Neuronal stem cell (in vitro differentiated cells): ENCODE data around the gene PSME3.

Source experiments
- DNase-seq: peaks from one replicate; pipeline ENCODE4 v3.0.0-alpha.2; 2013; ENCODE audit warnings: low spot score
- H2AFZ ChIP-seq: one replicate; pipeline ENCODE4 v1.6.1; 2013; ENCODE audit warnings: mild to moderate bottlenecking, low read length, inconsistent platforms
- H2AK5ac ChIP-seq: 2 replicates; pipeline ENCODE4 v1.6.1; 2013; ENCODE audit warnings: low read depth, mild to moderate bottlenecking, inconsistent platforms, low read length, moderate library complexity, mixed read lengths
- H2BK120ac ChIP-seq: 2 replicates; pipeline ENCODE4 v1.6.1; 2013; ENCODE audit warnings: low read depth, mild to moderate bottlenecking, inconsistent platforms, low read length, moderate library complexity, mixed read lengths
- H2BK12ac ChIP-seq: one replicate; pipeline ENCODE4 v1.6.1; 2013; ENCODE audit warnings: low read length, inconsistent platforms
- H2BK15ac ChIP-seq: 2 replicates; pipeline ENCODE4 v1.6.1; 2013; ENCODE audit warnings: mild to moderate bottlenecking, low read length, inconsistent platforms, mixed read lengths
- H2BK5ac ChIP-seq: one replicate; pipeline ENCODE4 v1.6.1; 2013; ENCODE audit warnings: inconsistent platforms, mild to moderate bottlenecking, low read length, moderate library complexity
- H3K14ac ChIP-seq: one replicate; pipeline ENCODE4 v1.6.1; 2013; ENCODE audit warnings: low read length, inconsistent platforms
- H3K18ac ChIP-seq: 2 replicates; pipeline ENCODE4 v1.6.1; 2013; ENCODE audit warnings: low read length, inconsistent platforms
- H3K23ac ChIP-seq: 2 replicates; pipeline ENCODE4 v1.6.1; 2013; ENCODE audit warnings: low read depth, mild to moderate bottlenecking, mixed read lengths, low read length, inconsistent platforms; ENCODE audit not compliant: poor library complexity
- H3K27ac ChIP-seq: replicated peaks from 3 replicates; pipeline ENCODE4 v1.5.1; 2013; ENCODE audit warnings: low read length, inconsistent platforms
- H3K27me3 ChIP-seq, 3 experiments: 2 replicates each; pipeline ENCODE4 v1.6.1; 2013; ENCODE audit warnings: low read length in 3 of 3, mild to moderate bottlenecking in 2 of 3, inconsistent platforms in 1 of 3, low read depth in 1 of 3, mixed read lengths in 1 of 3, moderate library complexity in 1 of 3; ENCODE audit not compliant: control insufficient read depth in 3 of 3, insufficient read depth in 3 of 3
- H3K36me3 ChIP-seq, 2 donors: replicated peaks in 1 of 2; 2 replicates each; pipeline ENCODE4 v1.6.1; 2013; ENCODE audit warnings: low read length in 2 of 2; ENCODE audit not compliant: control insufficient read depth in 2 of 2, insufficient read depth in 2 of 2
- H3K4ac ChIP-seq: 2 replicates; pipeline ENCODE4 v1.6.1; 2013; ENCODE audit warnings: inconsistent platforms, mild to moderate bottlenecking, low read length, moderate library complexity
- H3K4me1 ChIP-seq, 2 donors: 1 replicate in 1 of 2; 2 replicates in 1 of 2; pipeline ENCODE4 v1.6.1; 2013; ENCODE audit warnings: low read length in 2 of 2, low read depth in 1 of 2; ENCODE audit not compliant: control insufficient read depth in 2 of 2, insufficient read depth in 1 of 2
- H3K4me2 ChIP-seq: one replicate; pipeline ENCODE4 v1.6.1; 2013; ENCODE audit warnings: mild to moderate bottlenecking, low read length, inconsistent platforms; ENCODE audit not compliant: insufficient read depth, poor library complexity, severe bottlenecking
- H3K4me3 ChIP-seq, 2 donors: 2 replicates each; pipeline ENCODE4 v1.5.1; 2013; ENCODE audit warnings: low read length in 2 of 2, mild to moderate bottlenecking in 2 of 2, inconsistent platforms in 1 of 2, moderate library complexity in 1 of 2
- H3K79me1 ChIP-seq: one replicate; pipeline ENCODE4 v1.6.1; 2013; ENCODE audit warnings: low read depth, mild to moderate bottlenecking, inconsistent platforms, low read length, moderate library complexity
- H3K9ac ChIP-seq: one replicate; pipeline ENCODE4 v1.6.1; 2013; ENCODE audit warnings: mild to moderate bottlenecking, low read depth, low read length, inconsistent platforms; ENCODE audit not compliant: poor library complexity
- H3K9me3 ChIP-seq, 2 donors: replicated peaks in 1 of 2; 2 replicates each; pipeline versions ENCODE3 to v1.6.1; 2013; ENCODE audit warnings: low read length in 2 of 2, mild to moderate bottlenecking in 2 of 2, inconsistent platforms in 1 of 2, low read depth in 1 of 2, mixed read lengths in 1 of 2, moderate library complexity in 1 of 2; ENCODE audit not compliant: control insufficient read depth in 2 of 2, insufficient read depth in 1 of 2
- H4K8ac ChIP-seq: one replicate; pipeline ENCODE4 v1.6.1; 2013; ENCODE audit warnings: low read depth, mild to moderate bottlenecking, inconsistent platforms, low read length, moderate library complexity
- H4K91ac ChIP-seq: one replicate; pipeline ENCODE4 v1.6.1; 2013; ENCODE audit warnings: low read length, low read depth, mild to moderate bottlenecking, inconsistent platforms; ENCODE audit not compliant: poor library complexity
- WGBS, 2 donors: extraction: QIAGEN DNeasy Blood & Tissue Kit; methylation state at CpG; one replicate each; pipeline ENCODE4 v1.1.7; 2013; ENCODE audit warnings: missing lambda C conversion rate in 2 of 2, mixed read lengths in 1 of 2; ENCODE audit not compliant: insufficient read length in 2 of 2, insufficient replicate concordance in 1 of 2; ENCODE audit errors: extremely low coverage in 2 of 2; 5-methylcytosine and 5-hydroxymethylcytosine counted together

PSME3 gene

GRCh38 chr17:42844761-42845555, 11.8 kb downstream of the PSME3 start:
- H3K79me1 ChIP-seq = no peaks in the 10 kb centered on the region
- H3K9ac ChIP-seq = no peak overlapping the region
- DNase-seq = no peak
- H2BK120ac ChIP-seq = no peak overlapping the region
- no peak overlapping the region for H3K27ac ChIP-seq
- no peak overlapping the region for H4K91ac ChIP-seq
- no peak overlapping the region for H2BK5ac ChIP-seq
- H2AFZ ChIP-seq = no peak overlapping the region
- H3K18ac ChIP-seq = no peak overlapping the region
- no peak overlapping the region for H2AK5ac ChIP-seq
- H3K4ac ChIP-seq = no peak overlapping the region
- WGBS, 2 donors = no CpG with 5 or more reads among the region's 24 CpGs
- no peaks in the 10 kb centered on the region for H3K4me1 ChIP-seq
- no peak overlapping the region for H2BK12ac ChIP-seq
- no peak overlapping the region for H4K8ac ChIP-seq
- H3K36me3 ChIP-seq = peaks cover 31 to 60% of the 10 kb centered on the region in 2 donors
- no peak overlapping the region for H3K23ac ChIP-seq
- H3K9me3 ChIP-seq = no peaks in the 10 kb centered on the region
- H3K4me2 ChIP-seq = no peak overlapping the region
- no peaks in the 10 kb centered on the region for H3K27me3 ChIP-seq
- no peak overlapping the region for H2BK15ac ChIP-seq
- no peak overlapping the region for H3K4me3 ChIP-seq
- no peak overlapping the region for H3K14ac ChIP-seq

GRCh38 chr17:42845556-42845917, 12.3 kb downstream of the PSME3 start:
- H3K79me1 ChIP-seq = no peaks in the 10 kb centered on the region
- H3K9me3 ChIP-seq = no peaks in the 10 kb centered on the region
- peaks cover 31 to 57% of the 10 kb centered on the region in 2 donors for H3K36me3 ChIP-seq
- H3K4me1 ChIP-seq = no peaks in the 10 kb centered on the region
- H2BK12ac ChIP-seq = no peak overlapping the region
- H3K18ac ChIP-seq = no peak overlapping the region
- H4K91ac ChIP-seq = no peak overlapping the region
- no peak overlapping the region for H3K14ac ChIP-seq
- no peak overlapping the region for H3K4me2 ChIP-seq
- no peak overlapping the region for H3K9ac ChIP-seq
- no peak overlapping the region for H3K4ac ChIP-seq
- no peak overlapping the region for H4K8ac ChIP-seq
- no peak overlapping the region for H3K27ac ChIP-seq
- no peak overlapping the region for H2AK5ac ChIP-seq
- no peak overlapping the region for H2AFZ ChIP-seq
- no peak overlapping the region for H2BK15ac ChIP-seq
- H3K23ac ChIP-seq = no peak overlapping the region
- WGBS, 2 donors = no CpG with 5 or more reads among the region's 12 CpGs
- H2BK5ac ChIP-seq = peak overlapping the region; percentile 21
- DNase-seq = no peak
- H2BK120ac ChIP-seq = no peak overlapping the region
- H3K4me3 ChIP-seq = no peak overlapping the region
- no peaks in the 10 kb centered on the region for H3K27me3 ChIP-seq

GRCh38 chr17:42845918-42846593, 12.9 kb downstream of the PSME3 start:
- Histone ChIP-seq H2AK5ac (no peak overlapping the region), H2AFZ (no peak overlapping the region), H4K91ac (no peak overlapping the region), H3K18ac (no peak overlapping the region), H3K4me2 (no peak overlapping the region), H3K27ac (no peak overlapping the region), H3K9me3 (no peaks in the 10 kb centered on the region), H3K79me1 (no peaks in the 10 kb centered on the region), H3K14ac (no peak overlapping the region), H2BK12ac (no peak overlapping the region), H3K4me3 (no peak overlapping the region), H3K23ac (no peak overlapping the region), H2BK15ac (no peak overlapping the region), H3K9ac (no peak overlapping the region), H3K36me3 (peaks cover 31 to 53% of the 10 kb centered on the region in 2 donors), H3K27me3 (no peaks in the 10 kb centered on the region), H2BK5ac (peak overlapping the region; percentile 21), H3K4ac (no peak overlapping the region), H3K4me1 (no peaks in the 10 kb centered on the region), H2BK120ac (no peak overlapping the region), H4K8ac (no peak overlapping the region)
- WGBS, 2 donors = no CpG with 5 or more reads among the region's 7 CpGs
- DNase-seq = no peak

GRCh38 chr17:42846594-42847280, 13.5 kb downstream of the PSME3 start:
- DNase-seq = no peak
- no peak overlapping the region for H2BK5ac ChIP-seq
- no peak overlapping the region for H4K91ac ChIP-seq
- H3K23ac ChIP-seq = no peak overlapping the region
- H3K9me3 ChIP-seq = no peaks in the 10 kb centered on the region
- H2BK120ac ChIP-seq = no peak overlapping the region
- H3K79me1 ChIP-seq = no peaks in the 10 kb centered on the region
- H3K27me3 ChIP-seq = no peaks in the 10 kb centered on the region
- no peak overlapping the region for H2BK12ac ChIP-seq
- H4K8ac ChIP-seq = no peak overlapping the region
- H3K14ac ChIP-seq = no peak overlapping the region
- H3K4me3 ChIP-seq = no peak overlapping the region
- no peak overlapping the region for H3K4ac ChIP-seq
- H3K4me1 ChIP-seq = no peaks in the 10 kb centered on the region
- H3K4me2 ChIP-seq = no peak overlapping the region
- no peak overlapping the region for H2AK5ac ChIP-seq
- H3K18ac ChIP-seq = no peak overlapping the region
- no peak overlapping the region for H3K9ac ChIP-seq
- no CpG with 5 or more reads among the region's 9 CpGs for WGBS, 2 donors
- no peak overlapping the region for H2BK15ac ChIP-seq
- no peak overlapping the region for H2AFZ ChIP-seq
- no peak overlapping the region for H3K27ac ChIP-seq
- peaks cover 24 to 46% of the 10 kb centered on the region in 2 donors for H3K36me3 ChIP-seq
